Mammary epithelial cell (primary cell): Measurements from ENCODE around the gene DYNAP.

Experiments
- EZH2 ChIP-seq: IDR thresholded peaks from 2 replicates; pipeline ENCODE4 v1.6.1; 2012; ENCODE audit warnings: low read length, inconsistent platforms, borderline replicate concordance
- TF ChIP-seq, protein P1 (sequence below), 2 donors: IDR thresholded peaks in 1 of 2; conservative IDR thresholded peaks in 1 of 2; 2 replicates each; pipeline ENCODE4 v1.5.1; 2011 to 2012; ENCODE audit warnings: inconsistent platforms in 2 of 2, low read length in 2 of 2, mild to moderate bottlenecking in 2 of 2, control low read depth in 1 of 2, low read depth in 1 of 2; ENCODE audit not compliant: insufficient read depth in 1 of 2; ENCODE audit errors: extremely low read depth in 1 of 2

DNA sequence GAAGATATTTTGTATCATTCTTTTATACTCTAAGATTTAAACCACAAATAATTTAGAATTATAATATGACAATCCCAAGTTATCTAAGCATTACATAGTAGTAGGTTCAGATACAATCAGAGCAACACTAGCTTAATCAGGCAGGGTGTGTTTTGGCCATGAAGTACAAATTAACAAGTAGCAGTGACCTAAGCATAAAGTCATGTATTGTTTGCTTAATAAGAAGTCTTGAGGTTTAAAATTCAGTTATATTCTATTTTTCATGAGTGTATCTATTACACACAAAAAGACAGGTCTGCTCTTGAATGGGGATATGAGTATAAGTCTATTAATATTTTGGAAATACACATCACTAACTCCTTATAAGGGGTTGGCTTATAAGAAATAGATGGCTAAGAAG, 39.9 kb downstream of the DYNAP start:
- TF ChIP-seq, protein P1, sequence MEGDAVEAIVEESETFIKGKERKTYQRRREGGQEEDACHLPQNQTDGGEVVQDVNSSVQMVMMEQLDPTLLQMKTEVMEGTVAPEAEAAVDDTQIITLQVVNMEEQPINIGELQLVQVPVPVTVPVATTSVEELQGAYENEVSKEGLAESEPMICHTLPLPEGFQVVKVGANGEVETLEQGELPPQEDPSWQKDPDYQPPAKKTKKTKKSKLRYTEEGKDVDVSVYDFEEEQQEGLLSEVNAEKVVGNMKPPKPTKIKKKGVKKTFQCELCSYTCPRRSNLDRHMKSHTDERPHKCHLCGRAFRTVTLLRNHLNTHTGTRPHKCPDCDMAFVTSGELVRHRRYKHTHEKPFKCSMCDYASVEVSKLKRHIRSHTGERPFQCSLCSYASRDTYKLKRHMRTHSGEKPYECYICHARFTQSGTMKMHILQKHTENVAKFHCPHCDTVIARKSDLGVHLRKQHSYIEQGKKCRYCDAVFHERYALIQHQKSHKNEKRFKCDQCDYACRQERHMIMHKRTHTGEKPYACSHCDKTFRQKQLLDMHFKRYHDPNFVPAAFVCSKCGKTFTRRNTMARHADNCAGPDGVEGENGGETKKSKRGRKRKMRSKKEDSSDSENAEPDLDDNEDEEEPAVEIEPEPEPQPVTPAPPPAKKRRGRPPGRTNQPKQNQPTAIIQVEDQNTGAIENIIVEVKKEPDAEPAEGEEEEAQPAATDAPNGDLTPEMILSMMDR (conservative IDR thresholded peaks at IDR 0.05 in 1 of 2, IDR thresholded peaks at IDR 0.05 in 1 of 2; ENCODE audit: extremely low read depth in 1 of 2, insufficient read depth in 1 of 2, low read depth in 1 of 2, low read length in 2 of 2), result no peak
- TF ChIP-seq EZH2, result no peak
